ENCODE results near the gene PCK1.

The PCK1 gene

DNA sequence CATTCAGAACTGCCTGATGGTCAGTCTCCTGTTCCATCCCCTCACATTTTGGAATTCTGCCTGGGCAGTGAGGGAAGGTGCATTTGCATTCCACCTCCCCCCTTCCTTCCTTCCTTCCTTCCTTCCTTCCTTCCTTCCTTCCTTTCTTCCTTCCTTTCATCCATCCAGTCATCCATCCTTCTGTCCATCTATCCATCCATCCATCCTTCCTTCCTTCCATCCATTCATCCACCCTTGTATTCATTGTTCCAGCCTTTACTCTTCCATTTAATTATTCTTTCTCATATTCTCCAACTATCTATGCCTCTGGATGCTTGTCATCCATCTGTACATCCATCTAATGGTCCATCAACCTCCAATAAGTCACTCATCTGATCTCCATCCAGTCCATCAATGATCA, 14.0 kb downstream of the PCK1 start:
- TF ChIP-seq, protein P1, sequence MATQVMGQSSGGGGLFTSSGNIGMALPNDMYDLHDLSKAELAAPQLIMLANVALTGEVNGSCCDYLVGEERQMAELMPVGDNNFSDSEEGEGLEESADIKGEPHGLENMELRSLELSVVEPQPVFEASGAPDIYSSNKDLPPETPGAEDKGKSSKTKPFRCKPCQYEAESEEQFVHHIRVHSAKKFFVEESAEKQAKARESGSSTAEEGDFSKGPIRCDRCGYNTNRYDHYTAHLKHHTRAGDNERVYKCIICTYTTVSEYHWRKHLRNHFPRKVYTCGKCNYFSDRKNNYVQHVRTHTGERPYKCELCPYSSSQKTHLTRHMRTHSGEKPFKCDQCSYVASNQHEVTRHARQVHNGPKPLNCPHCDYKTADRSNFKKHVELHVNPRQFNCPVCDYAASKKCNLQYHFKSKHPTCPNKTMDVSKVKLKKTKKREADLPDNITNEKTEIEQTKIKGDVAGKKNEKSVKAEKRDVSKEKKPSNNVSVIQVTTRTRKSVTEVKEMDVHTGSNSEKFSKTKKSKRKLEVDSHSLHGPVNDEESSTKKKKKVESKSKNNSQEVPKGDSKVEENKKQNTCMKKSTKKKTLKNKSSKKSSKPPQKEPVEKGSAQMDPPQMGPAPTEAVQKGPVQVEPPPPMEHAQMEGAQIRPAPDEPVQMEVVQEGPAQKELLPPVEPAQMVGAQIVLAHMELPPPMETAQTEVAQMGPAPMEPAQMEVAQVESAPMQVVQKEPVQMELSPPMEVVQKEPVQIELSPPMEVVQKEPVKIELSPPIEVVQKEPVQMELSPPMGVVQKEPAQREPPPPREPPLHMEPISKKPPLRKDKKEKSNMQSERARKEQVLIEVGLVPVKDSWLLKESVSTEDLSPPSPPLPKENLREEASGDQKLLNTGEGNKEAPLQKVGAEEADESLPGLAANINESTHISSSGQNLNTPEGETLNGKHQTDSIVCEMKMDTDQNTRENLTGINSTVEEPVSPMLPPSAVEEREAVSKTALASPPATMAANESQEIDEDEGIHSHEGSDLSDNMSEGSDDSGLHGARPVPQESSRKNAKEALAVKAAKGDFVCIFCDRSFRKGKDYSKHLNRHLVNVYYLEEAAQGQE (IDR thresholded peaks at IDR 0.05; ENCODE audit: insufficient read depth in 1 of 2, low read depth in 2 of 2, low read length in 2 of 2) = no peak
- TF ChIP-seq SIN3A (IDR thresholded peaks at IDR 0.05; ENCODE audit: borderline replicate concordance, insufficient read depth, low read length) (no peak), TAF1 (IDR thresholded peaks at IDR 0.05; ENCODE audit: borderline replicate concordance, insufficient read depth, low read length) (no peak), POLR2AphosphoS5 (IDR thresholded peaks at IDR 0.05; ENCODE audit: low read depth, low read length) (no peak), FOXP2 (optimal IDR thresholded peaks at IDR 0.05; ENCODE audit: borderline replicate concordance, extremely low read depth, extremely low read length, insufficient read depth) (no peak)

DNA sequence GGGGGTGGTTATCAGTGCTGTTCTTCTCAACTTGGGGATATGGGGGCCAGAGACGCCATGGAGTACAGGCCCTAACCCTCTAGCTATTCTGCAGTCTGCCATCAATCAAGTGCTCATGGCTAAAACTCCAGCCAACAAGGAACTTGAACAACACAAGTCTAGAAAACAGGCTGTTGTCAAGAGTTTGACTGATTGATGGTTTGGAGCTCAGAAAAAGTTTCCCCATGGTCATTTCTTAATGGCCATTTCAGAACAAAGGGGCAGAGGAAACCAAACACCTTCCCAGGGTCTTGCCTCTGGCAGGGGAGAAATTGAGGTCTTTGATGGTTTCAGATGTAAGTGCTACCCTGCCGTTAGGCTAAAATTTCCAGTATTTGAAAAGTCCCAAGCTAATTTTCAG, 15.1 kb downstream of the PCK1 start:
- TF ChIP-seq POLR2AphosphoS5 (IDR thresholded peaks at IDR 0.05; ENCODE audit: low read depth, low read length) (no peak), SIN3A (IDR thresholded peaks at IDR 0.05; ENCODE audit: borderline replicate concordance, insufficient read depth, low read length) (no peak), FOXP2 (optimal IDR thresholded peaks at IDR 0.05; ENCODE audit: borderline replicate concordance, extremely low read depth, extremely low read length, insufficient read depth) (no peak), TAF1 (IDR thresholded peaks at IDR 0.05; ENCODE audit: borderline replicate concordance, insufficient read depth, low read length) (no peak)
- TF ChIP-seq, protein P1 (IDR thresholded peaks at IDR 0.05; ENCODE audit: insufficient read depth in 1 of 2, low read depth in 2 of 2, low read length in 2 of 2) = no peak

DNA sequence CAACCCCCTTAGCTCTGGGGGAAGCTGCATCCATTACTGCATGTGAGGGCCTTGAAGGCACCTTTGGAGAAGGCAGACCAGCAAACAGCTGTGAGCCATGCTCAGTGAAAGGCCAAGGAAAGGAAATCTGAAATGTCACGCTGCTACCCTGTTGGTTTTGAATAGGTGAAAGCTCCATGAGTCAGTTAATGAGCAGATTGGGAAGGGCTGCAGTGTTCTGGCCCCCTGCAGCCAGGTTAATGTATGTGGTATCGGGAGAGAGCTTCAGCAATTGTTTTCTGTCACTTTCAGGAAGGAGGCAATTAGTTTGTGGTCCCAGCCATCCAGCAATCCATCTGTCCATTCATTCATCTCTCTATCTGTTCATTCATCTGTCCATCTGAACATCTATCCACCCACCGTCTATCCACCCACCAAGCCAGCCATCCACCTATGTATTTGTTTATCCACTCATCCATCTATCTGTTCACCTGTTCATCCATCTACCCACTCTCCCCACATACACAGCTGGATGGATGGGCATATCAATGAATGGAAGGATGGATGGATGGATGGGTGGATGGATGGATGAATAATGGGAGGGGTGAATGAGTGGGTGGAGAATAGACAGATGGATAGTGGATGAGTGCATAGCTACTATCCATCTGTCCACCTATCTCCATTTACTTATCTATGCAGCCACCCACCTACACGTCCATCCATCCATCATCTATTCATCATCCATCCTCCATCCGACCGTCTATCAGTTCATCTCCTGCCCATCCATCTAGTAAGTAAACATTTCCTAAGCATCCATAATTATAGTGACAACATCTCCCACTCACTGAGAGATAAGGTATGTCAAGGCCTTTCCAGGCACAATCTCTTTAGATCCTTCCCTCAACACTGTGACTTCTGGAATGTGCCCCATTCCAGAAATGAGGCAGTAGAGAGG, 16.0 kb downstream of the PCK1 start:
- TF ChIP-seq TAF1 (IDR thresholded peaks at IDR 0.05; ENCODE audit: borderline replicate concordance, insufficient read depth, low read length) (no peak), POLR2AphosphoS5 (IDR thresholded peaks at IDR 0.05; ENCODE audit: low read depth, low read length) (no peak), FOXP2 (optimal IDR thresholded peaks at IDR 0.05; ENCODE audit: borderline replicate concordance, extremely low read depth, extremely low read length, insufficient read depth) (no peak), SIN3A (IDR thresholded peaks at IDR 0.05; ENCODE audit: borderline replicate concordance, insufficient read depth, low read length) (no peak)
- TF ChIP-seq, protein P1 (IDR thresholded peaks at IDR 0.05; ENCODE audit: insufficient read depth in 1 of 2, low read depth in 2 of 2, low read length in 2 of 2) = no peak

DNA sequence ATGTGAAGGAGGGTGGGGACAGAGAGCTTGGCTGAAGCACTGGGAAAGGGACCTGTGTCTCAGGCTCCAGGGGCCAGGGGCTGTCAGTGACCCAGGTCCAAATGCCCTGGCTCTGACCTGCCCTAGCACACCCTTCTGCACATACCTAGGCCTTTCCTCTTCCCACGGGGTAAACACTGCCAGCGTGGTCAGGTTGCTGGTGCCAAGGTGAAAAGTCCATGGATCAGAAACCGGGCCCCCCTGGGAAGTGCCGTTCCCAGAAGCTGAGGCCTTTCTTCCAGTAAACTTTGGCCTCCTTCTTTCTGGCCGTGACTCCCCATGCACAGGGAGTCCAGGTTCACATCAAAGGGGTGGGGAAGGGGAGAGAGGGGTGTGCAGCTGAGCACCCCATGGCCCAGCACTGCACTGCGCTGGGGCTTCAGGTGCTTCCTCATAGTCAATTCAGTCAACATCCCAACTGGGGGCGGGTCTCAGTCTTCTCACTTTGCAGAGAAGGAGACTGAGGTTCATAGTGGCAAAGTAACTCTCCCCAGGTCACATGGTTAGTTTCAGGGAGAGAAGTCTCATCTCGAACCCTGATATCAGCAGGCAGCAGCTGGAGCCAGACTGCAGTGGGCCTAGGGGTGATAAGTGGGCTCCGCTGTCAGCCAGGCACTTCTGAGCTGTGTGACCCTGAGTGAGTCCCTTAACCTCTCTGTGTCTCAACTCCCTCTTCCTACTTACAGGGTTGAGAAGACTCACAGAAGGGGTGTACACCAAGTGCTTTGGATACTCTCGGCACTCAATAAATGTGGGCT, 17.0 kb downstream of the PCK1 start:
- TF ChIP-seq TAF1 (IDR thresholded peaks at IDR 0.05; ENCODE audit: borderline replicate concordance, insufficient read depth, low read length) (no peak), FOXP2 (optimal IDR thresholded peaks at IDR 0.05; ENCODE audit: borderline replicate concordance, extremely low read depth, extremely low read length, insufficient read depth) (no peak), POLR2AphosphoS5 (IDR thresholded peaks at IDR 0.05; ENCODE audit: low read depth, low read length) (no peak), SIN3A (IDR thresholded peaks at IDR 0.05; ENCODE audit: borderline replicate concordance, insufficient read depth, low read length) (no peak)
- TF ChIP-seq, protein P1 (IDR thresholded peaks at IDR 0.05; ENCODE audit: insufficient read depth in 1 of 2, low read depth in 2 of 2, low read length in 2 of 2) = no peak
